Stomach smooth muscle (tissue), 2 donors: ENCODE data around the gene EDNRB.

ENCODE experiments used
- H3K27ac ChIP-seq: one replicate; pipeline ENCODE4 v1.7.0; 2013; ENCODE audit warnings: mild to moderate bottlenecking, low read length, inconsistent platforms
- H3K27me3 ChIP-seq, 2 donors: one replicate each; pipeline ENCODE4 v1.7.0; 2013; ENCODE audit warnings: low read length in 2 of 2; ENCODE audit not compliant: insufficient read depth in 2 of 2, control insufficient read depth in 1 of 2
- H3K36me3 ChIP-seq, 2 donors: one replicate each; pipeline ENCODE4 v1.7.0; 2013; ENCODE audit warnings: low read length in 2 of 2; ENCODE audit not compliant: control insufficient read depth in 2 of 2, insufficient read depth in 2 of 2
- H3K4me1 ChIP-seq: one replicate; pipeline ENCODE4 v1.7.0; 2013; ENCODE audit warnings: low read length; ENCODE audit not compliant: control insufficient read depth, insufficient read depth
- H3K4me3 ChIP-seq, 2 donors: one replicate each; pipeline ENCODE4 v1.7.0; 2013; ENCODE audit warnings: low read length in 2 of 2
- H3K9ac ChIP-seq, 2 donors: one replicate each; pipeline ENCODE4 v1.7.0; 2013; ENCODE audit warnings: low read length in 2 of 2, mild to moderate bottlenecking in 1 of 2
- H3K9me3 ChIP-seq, 2 donors: one replicate each; pipeline ENCODE4 v1.7.0; 2013; ENCODE audit warnings: low read length in 2 of 2; ENCODE audit not compliant: control insufficient read depth in 2 of 2
- donor health status: healthy.
- donor health status: Pancreatic carcinoma.

EDNRB gene

DNA sequence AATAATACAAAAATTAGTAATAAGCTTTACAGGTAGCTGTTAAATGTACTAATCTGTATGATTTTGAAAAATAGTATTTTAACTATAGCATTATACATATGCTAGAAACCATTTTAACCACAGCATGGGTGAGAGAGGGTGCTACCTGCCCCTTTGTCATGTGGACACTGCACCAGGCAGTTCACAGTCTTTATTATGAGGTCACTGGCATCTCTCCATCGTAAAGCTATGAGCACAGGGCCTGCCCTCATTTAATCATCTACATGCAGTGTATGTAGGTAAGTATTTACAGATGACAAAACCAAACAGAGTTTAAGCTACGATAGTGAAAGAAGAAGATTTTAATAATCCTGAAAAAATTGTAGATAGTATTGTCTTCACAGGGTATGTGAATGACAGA, 21.7 kb downstream of the EDNRB start:
- no peaks in the 10 kb centered on the region for H3K4me1 ChIP-seq
- H3K9me3 ChIP-seq: no peaks in the 10 kb centered on the region
- H3K27me3 ChIP-seq: no peaks in the 10 kb centered on the region
- H3K36me3 ChIP-seq: no peaks in the 10 kb centered on the region
- no peak overlapping the region for H3K9ac ChIP-seq
- peak overlapping the region; percentile 7 for H3K27ac ChIP-seq
- no peak overlapping the region for H3K4me3 ChIP-seq

DNA sequence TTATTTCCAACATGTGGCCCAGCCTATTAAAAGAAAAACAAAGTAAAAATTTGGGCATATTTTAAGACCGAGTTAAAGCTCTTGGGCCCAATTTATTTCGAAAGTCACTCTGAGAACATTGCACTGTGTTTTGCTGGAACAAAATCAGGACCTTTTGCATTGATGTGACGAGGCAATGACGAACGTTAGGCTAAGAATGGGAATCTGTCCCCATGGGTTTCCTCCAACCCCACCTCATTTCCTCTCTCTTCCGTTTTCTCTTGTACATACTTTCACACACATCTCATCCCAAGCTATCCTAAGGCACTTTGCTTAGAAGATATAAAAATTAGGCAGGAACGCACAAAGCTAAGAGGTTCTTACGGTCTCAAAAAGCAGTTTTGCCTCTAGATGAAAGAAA, 22.1 kb downstream of the EDNRB start:
- Histone ChIP-seq H3K27ac (peak overlapping the region; percentile 7), H3K27me3 (no peaks in the 10 kb centered on the region), H3K4me3 (no peak overlapping the region), H3K9me3 (no peaks in the 10 kb centered on the region), H3K4me1 (no peaks in the 10 kb centered on the region), H3K36me3 (no peaks in the 10 kb centered on the region), H3K9ac (no peak overlapping the region)

DNA sequence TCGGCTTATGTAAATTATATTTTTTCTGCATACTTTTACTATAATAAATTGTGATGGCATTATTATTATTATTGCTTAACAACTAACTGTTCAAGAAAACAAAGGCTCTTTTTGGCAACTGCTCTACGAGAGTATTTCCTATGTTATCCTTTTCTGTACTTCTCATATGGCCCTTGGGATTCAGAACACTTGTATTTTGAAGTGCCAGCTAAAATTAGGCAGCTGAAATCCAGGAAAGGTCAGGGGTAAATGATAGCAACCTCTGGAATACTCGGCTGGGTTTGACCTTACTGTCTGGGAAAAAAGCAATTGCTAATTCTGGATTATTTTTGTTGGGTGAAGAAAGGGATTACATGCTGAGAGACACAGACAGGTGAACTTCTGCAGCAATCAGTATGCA, 23.9 kb downstream of the EDNRB start:
- H3K27ac ChIP-seq: no peak overlapping the region
- H3K9ac ChIP-seq: no peak overlapping the region
- no peaks in the 10 kb centered on the region for H3K27me3 ChIP-seq
- H3K36me3 ChIP-seq: no peaks in the 10 kb centered on the region
- H3K4me1 ChIP-seq: no peaks in the 10 kb centered on the region
- H3K9me3 ChIP-seq: no peaks in the 10 kb centered on the region
- H3K4me3 ChIP-seq: no peak overlapping the region

DNA sequence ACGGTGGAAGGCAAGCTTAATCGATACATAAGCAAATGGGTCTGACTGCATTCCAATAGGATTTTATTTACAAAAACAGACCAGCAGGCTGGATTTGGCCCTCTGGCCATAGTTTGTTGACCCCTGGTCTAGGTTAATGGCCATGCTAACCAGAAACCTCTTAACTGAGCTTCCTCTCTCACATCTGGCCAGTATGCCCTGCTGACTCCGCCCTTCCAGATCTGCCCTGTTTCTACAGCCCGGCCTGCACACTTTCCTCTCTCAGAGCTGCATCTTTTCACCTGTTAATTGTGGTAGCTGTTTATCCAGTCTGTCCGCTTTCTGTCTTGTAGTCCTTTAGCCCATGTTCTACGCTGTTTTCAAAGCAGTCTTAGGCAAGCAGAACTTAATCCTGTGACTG, 25.6 kb downstream of the EDNRB start:
- no peaks in the 10 kb centered on the region for H3K27me3 ChIP-seq
- no peak overlapping the region for H3K9ac ChIP-seq
- H3K9me3 ChIP-seq: no peaks in the 10 kb centered on the region
- H3K4me1 ChIP-seq: no peaks in the 10 kb centered on the region
- no peak overlapping the region for H3K27ac ChIP-seq
- no peaks in the 10 kb centered on the region for H3K36me3 ChIP-seq
- no peak overlapping the region for H3K4me3 ChIP-seq

DNA sequence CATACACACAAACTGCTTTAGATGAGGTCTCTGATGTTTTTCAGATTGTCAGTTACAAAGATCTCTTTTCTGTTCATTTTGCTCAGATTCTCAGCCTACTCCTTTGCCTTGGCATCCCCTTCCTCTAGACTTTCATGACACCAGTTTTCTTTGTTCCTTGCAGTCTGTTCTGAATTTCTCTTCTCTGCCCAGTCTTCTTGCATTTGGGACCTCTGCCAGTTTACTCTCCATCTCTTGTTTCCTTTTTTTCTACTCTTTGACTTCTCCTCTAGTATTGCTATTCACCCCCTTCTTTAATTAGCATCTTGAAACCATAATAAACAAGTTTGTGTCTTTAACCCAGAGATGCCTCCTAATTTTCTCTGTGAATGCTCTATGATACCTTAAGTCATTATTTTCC, 26.1 kb downstream of the EDNRB start:
- Histone ChIP-seq H3K36me3 (no peaks in the 10 kb centered on the region), H3K4me1 (no peaks in the 10 kb centered on the region), H3K9ac (no peak overlapping the region), H3K27me3 (no peaks in the 10 kb centered on the region), H3K27ac (no peak overlapping the region), H3K4me3 (no peak overlapping the region), H3K9me3 (no peaks in the 10 kb centered on the region)

DNA sequence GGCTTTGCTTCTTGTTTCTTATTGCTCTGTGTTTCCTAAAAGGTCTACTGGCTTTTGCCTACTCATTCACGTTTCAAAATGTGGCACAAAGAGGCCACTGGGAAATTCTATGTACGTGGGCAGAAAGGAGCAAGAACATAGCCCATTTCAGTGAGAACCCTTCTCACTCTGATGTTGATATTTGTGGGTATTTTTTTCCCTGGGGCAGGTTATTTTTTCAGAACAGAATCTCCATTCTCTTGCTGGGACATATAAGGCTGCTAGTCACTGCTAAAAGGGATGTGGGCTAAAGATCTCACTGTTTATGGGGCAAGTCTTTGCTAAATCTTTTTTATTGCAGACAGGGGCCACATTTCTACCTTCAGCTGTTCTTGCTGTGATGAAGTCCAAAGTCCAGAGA, 27.1 kb downstream of the EDNRB start:
- Histone ChIP-seq H3K9me3 (no peaks in the 10 kb centered on the region), H3K27ac (no peak overlapping the region), H3K9ac (no peak overlapping the region)

DNA sequence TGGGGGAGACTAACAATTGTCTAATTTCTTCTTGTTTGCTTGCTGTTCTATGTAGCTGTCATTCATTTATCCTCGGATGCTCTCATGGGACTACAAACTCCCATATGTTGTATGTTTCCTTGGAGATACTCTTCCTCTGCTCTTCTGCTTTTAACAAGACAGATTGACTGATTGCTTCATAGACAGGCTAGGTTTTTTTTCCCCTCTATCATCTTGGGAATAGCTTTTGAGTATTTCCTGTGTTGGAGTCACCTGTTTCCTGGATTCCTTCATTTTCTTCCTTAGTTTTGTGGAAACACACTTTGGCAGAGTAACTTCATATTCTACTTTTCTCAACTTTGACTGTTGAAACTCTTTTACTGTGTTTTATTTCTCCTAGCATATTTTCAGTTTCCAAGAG, 27.6 kb downstream of the EDNRB start:
- Histone ChIP-seq H3K27ac (no peak overlapping the region), H3K27me3 (no peaks in the 10 kb centered on the region), H3K36me3 (no peaks in the 10 kb centered on the region), H3K9ac (no peak overlapping the region), H3K4me3 (no peak overlapping the region), H3K4me1 (no peaks in the 10 kb centered on the region), H3K9me3 (no peaks in the 10 kb centered on the region)

More for the DNA sequence above, 27.1 kb downstream of the EDNRB start:
- Histone ChIP-seq H3K27me3 (no peaks in the 10 kb centered on the region), H3K4me3 (no peak overlapping the region), H3K36me3 (no peaks in the 10 kb centered on the region), H3K4me1 (no peaks in the 10 kb centered on the region)

DNA sequence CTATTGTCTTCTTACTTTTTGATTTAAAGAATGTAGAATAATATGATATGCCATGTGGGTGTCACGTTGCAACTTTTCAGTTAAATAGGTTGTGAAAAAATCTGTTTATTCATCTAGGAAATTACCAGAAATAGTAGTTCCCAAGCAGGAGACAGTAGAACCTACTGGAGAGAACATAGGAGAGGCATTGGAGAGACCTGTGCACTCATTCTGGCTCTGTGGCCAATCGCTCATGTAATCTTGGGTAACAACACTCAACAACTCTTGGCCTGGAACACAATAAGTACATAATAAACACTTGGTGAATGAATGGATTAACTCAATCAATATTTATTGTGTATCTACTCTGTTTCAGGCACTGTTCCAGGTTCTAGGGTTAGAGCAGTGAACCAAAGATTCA, 35.3 kb downstream of the EDNRB start:
- Histone ChIP-seq H3K27me3 (no peaks in the 10 kb centered on the region), H3K27ac (no peak overlapping the region), H3K4me3 (no peak overlapping the region), H3K9ac (no peak overlapping the region), H3K4me1 (no peaks in the 10 kb centered on the region), H3K9me3 (no peaks in the 10 kb centered on the region), H3K36me3 (no peaks in the 10 kb centered on the region)

DNA sequence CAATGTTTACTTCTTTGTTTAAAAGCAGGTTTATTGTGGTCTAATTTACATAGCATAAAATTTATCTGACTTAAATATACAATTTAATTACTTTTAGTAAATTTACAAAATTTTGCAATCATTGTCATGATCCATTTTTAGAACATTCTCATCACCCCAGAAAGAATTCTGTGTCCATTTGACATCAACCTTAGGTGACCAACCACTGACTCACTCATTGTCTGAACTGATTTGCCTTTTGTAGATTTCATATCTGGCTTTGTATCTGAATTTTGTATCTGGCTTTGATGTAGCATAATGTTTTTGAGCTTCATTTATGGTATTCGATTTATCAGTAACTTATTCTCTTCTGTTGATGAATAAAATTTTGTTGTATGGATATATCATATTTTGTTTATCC, 40.4 kb downstream of the EDNRB start:
- H3K9ac ChIP-seq: no peak overlapping the region
- H3K36me3 ChIP-seq: no peaks in the 10 kb centered on the region
- no peak overlapping the region for H3K27ac ChIP-seq
- H3K9me3 ChIP-seq: no peaks in the 10 kb centered on the region
- no peaks in the 10 kb centered on the region for H3K27me3 ChIP-seq
- H3K4me1 ChIP-seq: no peaks in the 10 kb centered on the region
- H3K4me3 ChIP-seq: no peak overlapping the region

DNA sequence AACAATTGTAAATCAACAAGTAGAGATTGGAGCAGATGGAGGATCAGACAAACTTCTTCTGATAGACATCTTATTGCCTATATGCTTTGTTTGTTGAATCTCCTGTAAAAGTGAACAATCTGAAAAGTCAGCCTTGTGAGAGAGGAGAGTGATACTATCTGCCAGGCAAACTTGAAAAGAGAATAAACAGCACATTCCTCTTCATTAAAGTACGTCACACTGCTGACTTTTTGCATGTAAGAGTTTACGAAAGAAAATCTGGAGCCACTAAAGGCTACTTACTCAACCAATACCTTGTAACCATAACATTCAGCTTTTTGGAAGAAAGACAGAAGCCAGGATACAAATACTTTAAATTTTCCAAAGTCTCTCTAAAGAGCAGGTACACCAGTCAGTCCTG, 42.5 kb downstream of the EDNRB start:
- Histone ChIP-seq H3K36me3 (no peaks in the 10 kb centered on the region), H3K27ac (no peak overlapping the region), H3K27me3 (no peaks in the 10 kb centered on the region), H3K9me3 (no peaks in the 10 kb centered on the region), H3K4me3 (no peak overlapping the region), H3K9ac (no peak overlapping the region), H3K4me1 (no peaks in the 10 kb centered on the region)

DNA sequence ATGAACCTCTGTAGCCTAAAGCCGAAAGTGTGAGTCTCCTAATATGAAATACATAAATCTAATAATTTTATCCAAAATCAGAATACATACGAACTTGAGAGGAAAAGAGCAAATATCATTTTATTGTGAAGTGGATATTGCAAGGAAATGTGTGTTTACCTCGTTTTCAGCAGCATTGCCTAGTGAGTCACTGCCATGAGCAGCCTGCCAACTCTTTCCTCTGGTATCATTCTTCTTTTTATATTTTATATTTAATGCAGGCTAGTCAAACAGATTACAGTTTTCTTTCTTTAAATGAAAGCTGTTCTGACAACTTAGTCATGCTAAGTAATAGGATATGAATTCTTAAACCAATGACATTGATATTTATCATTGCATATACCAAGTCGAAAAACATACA, 44.2 kb downstream of the EDNRB start:
- H3K9ac ChIP-seq: no peak overlapping the region
- H3K9me3 ChIP-seq: no peaks in the 10 kb centered on the region

DNA sequence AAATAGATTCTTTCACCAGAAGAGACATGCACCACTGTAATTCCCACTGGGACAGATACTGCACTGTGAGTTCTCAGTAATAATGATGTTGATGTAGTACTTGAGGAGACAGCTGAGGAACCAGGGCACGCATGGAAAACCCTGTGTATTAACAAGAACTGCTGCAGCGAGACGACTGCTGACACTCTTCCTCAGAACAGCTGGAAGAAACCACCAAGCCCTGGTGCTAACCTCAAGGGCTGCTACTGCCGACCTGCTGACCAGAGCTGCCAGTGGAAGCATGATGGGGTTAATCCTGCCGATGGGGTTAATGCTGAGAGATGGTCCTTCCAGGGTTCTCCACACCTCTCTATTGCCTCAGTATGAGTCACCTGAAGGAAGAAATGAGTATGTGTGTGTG, 45.6 kb downstream of the EDNRB start:
- no peaks in the 10 kb centered on the region for H3K36me3 ChIP-seq
- H3K27ac ChIP-seq: no peak overlapping the region
- no peaks in the 10 kb centered on the region for H3K27me3 ChIP-seq
- H3K4me3 ChIP-seq: no peak overlapping the region
- no peaks in the 10 kb centered on the region for H3K4me1 ChIP-seq
- H3K9me3 ChIP-seq: no peaks in the 10 kb centered on the region
- no peak overlapping the region for H3K9ac ChIP-seq

More for the DNA sequence above, 44.2 kb downstream of the EDNRB start:
- H3K4me1 ChIP-seq: no peaks in the 10 kb centered on the region
- no peaks in the 10 kb centered on the region for H3K27me3 ChIP-seq
- no peak overlapping the region for H3K27ac ChIP-seq
- no peak overlapping the region for H3K4me3 ChIP-seq
- no peaks in the 10 kb centered on the region for H3K36me3 ChIP-seq
